ENCODE results near the gene ARFRP1. TPM values are rescaled to one million over a fixed set of nuclear protein-coding genes. Genes with fewer than 3 reads are reported as not detected.
A peak's percentile ranks its signal among the peaks of the same experiment; 100 is the strongest.

ARFRP1 gene
- total and polyA plus RNA-seq, 2 of the 13 experiments (the other 11 are each of a cell fraction or from before 2014, with no cell fraction given): 32.0 to 51.1 TPM

DNA sequence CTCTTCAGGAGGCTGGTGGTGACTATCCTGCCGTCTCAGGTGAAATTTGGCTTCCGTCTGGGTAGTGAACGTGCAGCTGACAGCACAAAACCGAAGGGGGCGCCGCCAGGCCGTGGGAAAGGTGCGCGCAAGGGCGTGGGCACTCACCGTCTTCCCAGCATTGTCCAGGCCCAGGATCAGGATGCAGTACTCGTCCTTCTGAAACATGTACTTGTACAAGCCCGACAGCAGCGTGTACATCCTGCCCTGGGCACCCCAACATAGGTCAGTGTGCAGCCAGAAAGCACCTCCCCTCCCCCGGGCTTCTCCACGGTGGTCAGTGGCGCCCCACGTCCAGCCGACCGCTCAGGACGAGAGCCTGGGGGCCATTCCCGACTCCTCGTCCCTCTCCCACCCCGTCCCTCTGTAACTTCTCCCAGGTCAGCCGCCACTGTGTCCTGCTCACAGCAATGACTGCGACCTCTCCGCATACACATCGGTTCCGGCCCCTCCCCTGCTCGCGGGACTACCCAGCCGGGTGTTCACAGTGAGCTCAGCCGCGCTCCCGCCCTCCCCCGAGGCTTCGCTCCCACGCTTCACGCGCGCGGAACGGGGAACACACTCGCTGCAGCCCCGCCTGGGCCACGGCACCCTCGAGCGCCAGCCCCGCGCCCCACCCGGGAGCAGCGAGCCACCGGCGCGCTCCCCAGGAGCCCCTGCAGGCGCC is 771 bp downstream of the ARFRP1 start (continued):
- no peak; the same call in 1 of the 2 replicates for TF ChIP-seq ZNF318 (CRISPR knock-in tag; IDR thresholded peaks at IDR 0.05)
- no peak for TF ChIP-seq TBP (CRISPR knock-in tag; IDR thresholded peaks at IDR 0.05)
- TF ChIP-seq RFX3 (CRISPR knock-in tag; IDR thresholded peaks at IDR 0.05): peak; percentile 19; the same call in 1 of the 2 replicates
- TF ChIP-seq ZFYVE20 (CRISPR knock-in tag; IDR thresholded peaks at IDR 0.05; ENCODE audit: borderline replicate concordance, low read depth): 0 out of 2 replicates have a peak, but pooled peaks have one; percentile 60
- TF ChIP-seq JARID2 (CRISPR knock-in tag; IDR thresholded peaks at IDR 0.05; ENCODE audit: insufficient replicate concordance): no peak
- no peak for TF ChIP-seq NFATC3 (CRISPR knock-in tag; IDR thresholded peaks at IDR 0.05)
- peak; percentile 69; the same call in 1 of the 2 replicates for TF ChIP-seq KDM4B (CRISPR knock-in tag; IDR thresholded peaks at IDR 0.05)
- peak; percentile 26; the same call in 1 of the 2 replicates for TF ChIP-seq ZNF383 (CRISPR knock-in tag; IDR thresholded peaks at IDR 0.05; ENCODE audit: borderline replicate concordance)
- peak; percentile 46; the same call in 1 of the 2 replicates for TF ChIP-seq ELF1 (CRISPR knock-in tag; IDR thresholded peaks at IDR 0.05)
- TF ChIP-seq SMC3 (IDR thresholded peaks at IDR 0.05; ENCODE audit: low read length): peak; percentile 89
- no peak for TF ChIP-seq TOPORS (CRISPR knock-in tag; IDR thresholded peaks at IDR 0.05)
- peak; percentile 86; the same call in 1 of the 2 replicates for TF ChIP-seq ZNF333 (CRISPR knock-in tag; IDR thresholded peaks at IDR 0.05; ENCODE audit: borderline replicate concordance)
- TF ChIP-seq SIX4 (CRISPR knock-in tag; IDR thresholded peaks at IDR 0.05): 0 out of 2 replicates have a peak, but pooled peaks have one; percentile 54
- TF ChIP-seq ZNF674 (CRISPR knock-in tag; IDR thresholded peaks at IDR 0.05; ENCODE audit: low read depth): 0 out of 2 replicates have a peak, but pooled peaks have one; percentile 5
- TF ChIP-seq, protein P1, sequence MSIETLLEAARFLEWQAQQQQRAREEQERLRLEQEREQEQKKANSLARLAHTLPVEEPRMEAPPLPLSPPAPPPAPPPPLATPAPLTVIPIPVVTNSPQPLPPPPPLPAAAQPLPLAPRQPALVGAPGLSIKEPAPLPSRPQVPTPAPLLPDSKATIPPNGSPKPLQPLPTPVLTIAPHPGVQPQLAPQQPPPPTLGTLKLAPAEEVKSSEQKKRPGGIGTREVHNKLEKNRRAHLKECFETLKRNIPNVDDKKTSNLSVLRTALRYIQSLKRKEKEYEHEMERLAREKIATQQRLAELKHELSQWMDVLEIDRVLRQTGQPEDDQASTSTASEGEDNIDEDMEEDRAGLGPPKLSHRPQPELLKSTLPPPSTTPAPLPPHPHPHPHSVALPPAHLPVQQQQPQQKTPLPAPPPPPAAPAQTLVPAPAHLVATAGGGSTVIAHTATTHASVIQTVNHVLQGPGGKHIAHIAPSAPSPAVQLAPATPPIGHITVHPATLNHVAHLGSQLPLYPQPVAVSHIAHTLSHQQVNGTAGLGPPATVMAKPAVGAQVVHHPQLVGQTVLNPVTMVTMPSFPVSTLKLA (IDR thresholded peaks at IDR 0.05): no peak
- TF ChIP-seq POGZ (CRISPR knock-in tag; IDR thresholded peaks at IDR 0.05): no peak
- TF ChIP-seq ZMYM3 (CRISPR knock-in tag; IDR thresholded peaks at IDR 0.05): no peak
- TF ChIP-seq TEAD3 (CRISPR knock-in tag; optimal IDR thresholded peaks at IDR 0.05; ENCODE audit: borderline replicate concordance): peak; percentile 80
